PC-3 (cell line): Measurements from ENCODE around the gene SERPINE3.

Experiments
- CTCF ChIP-seq: fragments of 300-600 bp; sonication (generic); conservative IDR thresholded peaks from 2 replicates; pipeline ENCODE4 v1.5.1; 2017; ENCODE audit warnings: antibody characterized with exemption, low read depth, mild to moderate bottlenecking, low read length
- EZH2phosphoT487 ChIP-seq: fragments of 300-600 bp; sonication (generic); IDR thresholded peaks from 2 replicates; pipeline ENCODE4 v1.6.1; 2018; ENCODE audit warnings: mild to moderate bottlenecking, antibody characterized with exemption, low read length, borderline replicate concordance

GRCh38 chr13:51323824-51324511 is 15.5 kb upstream of the SERPINE3 start:
- no peak for TF ChIP-seq CTCF
- no peak for TF ChIP-seq EZH2phosphoT487
